Testis (tissue), 2 donors: ENCODE results near the gene KREMEN2.

ENCODE experiments used
- POLR2A ChIP-seq: fragments of 450-650 bp; IDR thresholded peaks from one replicate; pipeline ENCODE4 v1.6.1; 2017; ENCODE audit warnings: antibody characterized with exemption, mild to moderate bottlenecking, moderate library complexity
- TF ChIP-seq, protein P1 (sequence below), 3 experiments: fragments of 450-650 bp in 2 of 3; fragments of 200-600 bp in 1 of 3; sonication (generic) in 1 of 3; IDR thresholded peaks; one replicate each; pipeline ENCODE4 v1.5.1; 2016 to 2019; ENCODE audit warnings: antibody characterized with exemption in 3 of 3, mild to moderate bottlenecking in 2 of 3, moderate library complexity in 1 of 3

DNA sequence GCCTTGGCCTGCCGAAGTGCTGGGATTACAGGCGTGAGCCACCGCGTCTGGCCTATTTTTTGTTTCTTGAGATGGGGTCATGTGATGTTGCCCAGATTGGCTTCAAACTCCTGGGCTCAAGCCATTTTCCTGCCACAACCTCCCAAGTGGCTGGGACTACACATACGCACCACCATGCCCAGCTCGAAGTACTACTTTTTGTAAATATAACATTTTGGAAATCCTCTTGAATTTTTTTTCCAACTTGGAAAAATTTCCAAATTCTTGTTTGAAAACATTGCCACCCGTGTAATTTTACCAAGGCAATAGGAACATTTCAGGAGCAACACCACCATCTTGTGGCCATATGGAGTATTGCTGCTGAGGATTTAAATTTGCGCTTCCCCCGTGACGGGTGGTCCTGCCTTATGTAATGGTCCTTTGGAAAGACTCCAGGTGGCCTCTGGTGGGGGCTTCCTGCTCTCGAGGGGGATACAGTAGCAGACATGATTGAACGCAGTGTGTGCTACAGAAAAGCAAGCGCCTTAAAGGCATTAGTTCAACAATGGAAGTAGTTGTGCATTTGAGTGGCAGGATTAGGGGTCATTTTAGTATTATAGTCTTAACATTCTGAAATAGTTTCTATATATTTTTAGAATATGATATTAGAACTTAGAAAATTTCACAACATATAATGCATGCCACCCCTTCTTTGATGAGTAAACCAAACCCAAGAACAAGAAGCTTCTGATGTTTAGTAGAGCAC lies 44.4 kb upstream of the KREMEN2 start:
- TF ChIP-seq, protein P1, sequence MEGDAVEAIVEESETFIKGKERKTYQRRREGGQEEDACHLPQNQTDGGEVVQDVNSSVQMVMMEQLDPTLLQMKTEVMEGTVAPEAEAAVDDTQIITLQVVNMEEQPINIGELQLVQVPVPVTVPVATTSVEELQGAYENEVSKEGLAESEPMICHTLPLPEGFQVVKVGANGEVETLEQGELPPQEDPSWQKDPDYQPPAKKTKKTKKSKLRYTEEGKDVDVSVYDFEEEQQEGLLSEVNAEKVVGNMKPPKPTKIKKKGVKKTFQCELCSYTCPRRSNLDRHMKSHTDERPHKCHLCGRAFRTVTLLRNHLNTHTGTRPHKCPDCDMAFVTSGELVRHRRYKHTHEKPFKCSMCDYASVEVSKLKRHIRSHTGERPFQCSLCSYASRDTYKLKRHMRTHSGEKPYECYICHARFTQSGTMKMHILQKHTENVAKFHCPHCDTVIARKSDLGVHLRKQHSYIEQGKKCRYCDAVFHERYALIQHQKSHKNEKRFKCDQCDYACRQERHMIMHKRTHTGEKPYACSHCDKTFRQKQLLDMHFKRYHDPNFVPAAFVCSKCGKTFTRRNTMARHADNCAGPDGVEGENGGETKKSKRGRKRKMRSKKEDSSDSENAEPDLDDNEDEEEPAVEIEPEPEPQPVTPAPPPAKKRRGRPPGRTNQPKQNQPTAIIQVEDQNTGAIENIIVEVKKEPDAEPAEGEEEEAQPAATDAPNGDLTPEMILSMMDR (IDR thresholded peaks at IDR 0.05): peak; percentile 92 to 98 (median 96)
- no peak for TF ChIP-seq POLR2A
